HG02571 (cell line): ENCODE measurements around the gene TAAR9.
"Not testable (repeated sequence)": the region's sequence is repeated elsewhere in the genome, so short reads cannot be mapped to it uniquely, and the experiment has no call there.

Source experiments
- ATAC-seq: cut with Tn5 transposase; IDR thresholded peaks from one replicate; pipeline ENCODE4 v1.9.1; 2021; ENCODE audit warnings: mild to moderate bottlenecking, moderate library complexity; ENCODE audit not compliant: unreplicated experiment

TAAR9 gene

DNA sequence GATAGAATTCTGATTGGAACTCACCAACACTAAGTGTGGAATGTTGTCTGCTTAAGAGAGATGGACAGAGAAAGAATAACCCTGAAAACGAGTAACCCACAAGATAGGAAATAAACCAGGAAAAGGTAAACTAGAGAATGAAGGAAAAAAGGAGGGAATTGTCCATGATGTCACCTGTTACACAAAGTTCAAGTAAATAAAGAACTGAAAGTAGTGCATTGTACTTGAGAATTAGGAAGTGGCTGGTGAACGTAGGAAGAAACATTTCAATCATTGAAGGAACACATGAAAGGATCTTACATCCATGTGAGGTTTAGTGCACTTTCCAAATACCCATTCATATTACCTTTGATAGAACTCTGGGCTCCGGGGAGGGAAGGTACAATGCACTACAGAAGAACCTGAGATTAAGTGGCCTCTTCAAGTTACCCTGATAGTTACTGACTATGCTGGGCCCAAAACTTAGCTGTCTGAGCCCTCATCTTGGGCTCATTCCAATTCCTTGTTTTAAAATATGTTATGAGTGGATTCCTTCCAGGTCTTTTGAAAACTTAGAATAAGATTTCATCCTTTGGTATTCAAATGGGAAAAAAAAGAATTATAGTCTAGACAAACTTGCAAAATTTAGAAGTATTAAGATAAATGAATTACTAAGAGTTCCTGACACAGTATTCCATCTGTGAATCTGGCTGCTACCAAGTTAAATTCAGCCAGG lies 24.1 kb upstream of the TAAR9 start:
- ATAC-seq: no peak

DNA sequence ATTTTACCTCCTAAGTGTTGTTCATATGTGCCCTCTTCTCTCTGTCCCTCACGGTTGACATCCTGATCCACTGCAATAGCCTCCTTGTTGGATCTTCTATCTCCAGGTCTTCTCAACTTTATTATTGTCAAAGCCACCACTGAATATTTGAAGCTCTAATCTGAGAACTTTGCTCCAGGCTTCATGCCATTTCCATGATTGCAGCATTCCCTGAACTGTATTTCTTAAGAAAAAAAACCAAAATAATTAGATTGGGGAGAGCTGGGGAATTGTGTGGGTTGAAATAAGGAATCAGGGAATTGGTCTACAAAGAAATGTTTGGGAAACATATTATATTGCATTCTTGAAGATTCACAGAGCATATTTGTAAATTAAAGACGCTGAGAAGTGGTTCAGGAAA lies 22.7 kb upstream of the TAAR9 start:
- ATAC-seq: no peak

DNA sequence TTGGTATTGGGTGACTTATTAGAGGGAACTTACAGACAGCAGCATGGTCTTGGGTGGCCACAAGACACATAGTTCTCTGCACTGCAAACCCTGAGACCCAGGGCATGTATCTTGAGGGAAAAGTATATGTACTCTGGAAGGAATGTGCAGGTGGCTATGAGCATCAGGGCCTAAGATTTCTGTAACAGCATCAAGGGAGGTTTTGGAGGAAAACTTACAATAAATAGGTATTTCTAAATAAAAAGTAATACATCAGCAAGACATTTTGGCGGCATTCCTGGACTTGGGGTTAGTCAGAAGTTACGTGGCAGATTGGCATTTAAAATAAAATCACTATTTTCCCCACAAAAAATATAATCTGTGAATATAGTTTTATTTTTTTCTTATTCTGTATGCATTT lies 17.1 kb upstream of the TAAR9 start:
- ATAC-seq: no peak

DNA sequence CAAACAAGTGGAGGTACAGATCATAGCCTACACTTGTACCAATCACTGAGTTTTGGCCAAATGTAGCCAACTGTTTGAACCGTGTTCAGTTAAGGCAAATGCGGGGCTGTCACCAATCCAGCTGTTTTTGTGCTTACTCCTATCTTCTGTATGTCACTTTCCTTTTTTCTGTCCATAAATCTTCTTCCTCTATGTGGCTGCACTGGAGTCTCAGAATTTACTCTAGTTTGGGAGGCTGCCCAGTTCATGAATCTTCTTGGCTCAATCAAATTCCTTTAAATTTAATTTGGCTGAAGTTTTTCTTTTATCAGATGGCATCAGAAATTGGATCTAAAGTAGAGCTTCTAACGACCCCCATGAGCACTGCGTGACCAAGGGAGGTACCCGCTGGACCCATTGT lies 13.4 kb upstream of the TAAR9 start:
- ATAC-seq: no peak

DNA sequence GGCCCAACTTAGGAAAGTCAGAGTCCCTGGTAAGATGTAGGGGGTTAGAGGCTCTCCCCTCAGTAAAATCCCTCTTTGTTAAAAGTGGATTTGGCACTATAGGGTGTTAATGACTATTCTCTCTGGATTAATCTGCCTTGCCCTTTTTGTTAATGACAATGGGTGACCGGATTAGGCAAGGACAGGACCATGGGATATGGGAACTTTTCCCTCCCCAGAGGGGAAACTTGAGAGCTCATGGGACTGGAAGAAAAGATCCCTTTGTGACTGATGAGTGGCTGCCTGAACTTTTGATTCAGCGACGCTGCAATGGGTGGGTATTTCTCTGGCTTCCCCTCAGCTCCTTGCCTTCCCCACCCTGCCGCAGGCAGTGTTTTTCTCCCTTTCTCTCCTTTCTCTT lies 12.2 kb upstream of the TAAR9 start:
- no peak for ATAC-seq

DNA sequence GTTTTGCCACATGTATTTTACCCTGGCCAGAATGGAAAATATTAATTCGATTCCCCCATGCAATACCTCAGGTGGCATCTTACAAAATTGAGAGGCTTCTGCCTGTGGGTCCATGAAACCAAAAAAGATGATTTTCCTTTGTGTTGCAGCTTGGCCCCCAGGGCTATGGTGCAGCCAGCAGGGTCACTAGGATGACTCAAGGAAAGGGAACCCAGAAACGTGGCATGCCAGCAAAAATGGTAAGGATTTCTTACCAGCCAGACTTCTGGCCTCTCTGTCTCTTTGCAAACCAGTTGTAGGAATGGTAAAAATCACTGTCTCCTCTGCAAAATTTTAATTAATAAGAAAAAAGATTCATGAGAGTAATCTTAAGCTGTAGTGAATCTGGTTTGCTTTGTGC lies 11.6 kb upstream of the TAAR9 start:
- ATAC-seq: no peak

DNA sequence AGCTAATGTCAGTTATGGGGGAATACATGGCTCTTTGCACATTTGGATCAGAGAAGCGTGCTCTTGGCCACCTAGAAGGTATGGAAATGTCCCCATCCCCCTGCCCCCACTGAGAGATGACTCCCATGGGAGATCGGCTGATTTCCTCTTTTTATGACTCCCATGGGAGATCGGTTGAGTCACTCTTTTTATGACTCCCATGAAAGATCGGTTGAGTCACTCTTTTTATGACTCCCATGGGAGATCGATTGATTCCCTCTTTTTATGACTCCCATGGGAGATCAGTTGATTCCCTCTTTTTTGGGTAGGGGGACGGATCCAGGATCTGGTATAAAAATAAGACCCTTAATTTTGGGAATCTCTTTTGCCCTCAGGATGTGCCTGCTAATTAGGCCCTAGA lies 10.3 kb upstream of the TAAR9 start:
- ATAC-seq: no peak

DNA sequence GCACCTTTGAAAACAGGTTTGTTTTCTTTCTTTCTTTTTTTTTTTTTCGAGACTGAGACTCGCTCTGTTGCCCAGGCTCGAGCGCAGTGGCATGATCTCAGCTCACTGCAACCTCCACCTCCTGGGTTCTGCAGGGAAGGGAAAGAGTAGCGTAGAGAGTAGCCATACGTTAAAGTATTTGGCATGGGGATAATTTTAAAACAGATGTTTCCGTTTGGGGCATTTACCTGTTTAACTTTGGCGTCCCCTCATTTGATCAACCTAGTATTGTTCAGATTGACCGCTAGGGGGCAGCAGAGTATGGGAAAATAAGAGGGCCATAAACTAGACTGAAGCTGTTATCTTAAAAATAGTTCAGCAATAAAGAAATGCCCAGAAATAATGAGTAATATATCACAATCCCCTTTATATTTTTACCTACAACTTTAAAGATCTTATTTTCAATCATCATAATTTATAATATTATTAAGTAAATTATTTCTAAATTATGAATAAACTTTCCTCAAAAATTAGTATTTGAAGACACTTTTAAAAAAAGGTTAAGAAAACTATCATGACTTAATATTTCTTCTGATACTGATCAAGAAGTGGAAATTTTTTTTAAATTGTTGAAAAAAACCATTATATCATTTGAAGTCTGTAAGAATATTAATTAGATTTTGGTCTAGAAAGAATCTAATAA lies 7.6 kb upstream of the TAAR9 start:
- peak; percentile 94 for ATAC-seq

DNA sequence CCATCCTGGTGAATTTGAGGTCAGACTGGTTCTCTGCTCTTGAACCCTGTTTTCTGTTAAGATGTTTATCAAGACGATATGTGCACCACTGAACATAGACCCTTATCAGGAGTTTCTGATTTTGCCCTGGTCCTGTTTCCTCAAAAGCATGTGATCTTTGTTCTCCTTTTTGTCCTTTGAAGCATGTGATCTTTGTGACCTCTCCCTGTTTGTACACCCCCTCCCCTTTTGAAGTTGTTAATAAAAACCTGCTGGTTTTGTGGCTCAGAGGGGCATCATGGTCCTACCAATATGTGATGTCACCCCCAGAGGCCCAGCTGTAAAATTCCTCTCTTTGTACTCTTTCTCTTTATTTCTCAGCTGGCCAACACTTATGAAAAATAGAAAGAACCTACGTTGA lies 3.5 kb upstream of the TAAR9 start:
- ATAC-seq: not testable (repeated sequence)

DNA sequence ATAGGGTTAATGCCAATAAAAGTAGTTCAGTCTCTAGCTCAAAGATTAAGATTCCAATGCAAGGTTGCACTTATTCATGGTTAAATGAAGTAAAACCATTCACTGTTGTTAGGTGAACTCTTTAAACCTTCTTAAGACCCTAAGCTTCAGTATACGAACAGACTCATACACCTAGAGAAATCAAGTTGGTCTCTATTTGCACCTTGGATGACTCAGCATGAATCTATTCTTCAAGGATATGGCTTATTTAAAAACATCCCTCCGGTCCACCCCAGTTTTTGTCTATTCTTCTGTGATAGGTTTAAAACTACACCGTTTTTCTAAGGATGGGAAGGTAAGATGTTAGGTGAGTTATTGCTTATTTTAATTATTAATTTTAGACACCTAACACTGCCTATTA lies 932 bp upstream of the TAAR9 start:
- no peak for ATAC-seq

DNA sequence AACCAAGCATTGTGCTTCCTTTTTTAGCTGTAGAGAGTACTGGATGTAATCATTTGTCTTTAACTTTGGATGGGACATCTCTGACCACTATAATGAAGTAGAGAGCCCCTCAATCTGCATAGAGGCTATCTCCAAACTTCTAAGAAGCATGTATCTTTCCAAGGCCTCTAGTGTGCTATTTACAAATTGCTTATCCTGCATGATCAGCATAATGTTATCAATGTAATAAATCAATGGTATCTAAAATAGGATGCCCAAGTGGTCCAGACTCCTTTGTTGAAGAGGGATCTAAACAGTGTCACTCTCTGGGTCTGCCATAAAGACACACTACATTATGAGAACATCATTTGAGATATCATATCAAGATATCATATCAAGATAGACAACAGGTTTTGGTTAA lies 6.7 kb downstream of the TAAR9 start:
- ATAC-seq: no peak

DNA sequence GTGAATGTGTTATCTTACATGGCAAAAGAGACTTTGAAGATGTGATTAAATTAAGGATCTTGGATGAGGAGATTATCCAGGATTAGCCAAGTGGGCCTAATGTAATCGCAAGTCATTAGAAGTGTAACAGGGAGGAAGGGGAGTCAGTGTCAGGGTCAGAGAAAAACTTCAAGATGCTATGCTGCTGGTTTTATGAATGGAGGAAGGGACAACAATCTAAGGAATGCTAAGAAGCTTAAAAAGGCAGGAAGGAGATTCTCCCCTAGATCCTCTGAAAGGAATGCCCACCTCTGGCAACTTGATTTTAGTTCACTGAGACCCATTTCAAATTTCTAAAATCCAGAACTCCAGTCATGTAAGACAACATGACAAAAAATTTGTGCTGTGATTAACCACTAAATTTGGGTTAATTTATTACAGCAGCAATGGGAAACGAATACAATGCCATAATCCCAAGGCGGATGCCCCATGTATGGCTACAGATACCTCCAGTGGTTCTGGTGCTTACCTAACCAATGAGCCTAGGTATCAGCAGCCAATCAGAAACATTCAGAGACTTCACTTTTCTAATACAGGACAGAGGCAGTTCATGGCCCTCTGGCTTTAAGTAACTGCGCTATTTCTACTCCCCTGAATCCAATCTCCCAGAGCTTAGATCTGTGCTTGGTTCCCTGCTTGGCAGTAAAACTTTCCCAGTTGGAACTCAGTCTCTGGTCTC lies 10.8 kb downstream of the TAAR9 start:
- no peak for ATAC-seq

DNA sequence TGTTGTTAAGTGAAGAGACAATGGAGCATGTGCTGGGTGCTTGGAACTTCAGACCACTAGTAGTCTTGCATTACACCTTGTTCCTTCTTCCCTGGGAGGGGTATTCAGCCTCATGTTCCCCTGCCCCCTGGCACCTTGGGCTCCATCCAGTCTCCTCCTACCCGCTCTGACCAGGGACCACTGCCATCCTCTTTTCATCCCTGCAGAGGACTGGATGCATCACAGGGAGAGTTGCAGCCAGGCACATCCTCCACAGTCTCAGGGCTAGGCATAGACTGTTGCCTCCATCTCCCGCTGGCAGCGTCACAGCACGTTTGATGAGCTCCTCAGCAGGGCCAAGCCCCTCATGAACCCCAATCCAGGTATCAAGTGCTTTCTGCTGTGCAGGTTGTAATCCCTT lies 13.1 kb downstream of the TAAR9 start:
- no peak for ATAC-seq

DNA sequence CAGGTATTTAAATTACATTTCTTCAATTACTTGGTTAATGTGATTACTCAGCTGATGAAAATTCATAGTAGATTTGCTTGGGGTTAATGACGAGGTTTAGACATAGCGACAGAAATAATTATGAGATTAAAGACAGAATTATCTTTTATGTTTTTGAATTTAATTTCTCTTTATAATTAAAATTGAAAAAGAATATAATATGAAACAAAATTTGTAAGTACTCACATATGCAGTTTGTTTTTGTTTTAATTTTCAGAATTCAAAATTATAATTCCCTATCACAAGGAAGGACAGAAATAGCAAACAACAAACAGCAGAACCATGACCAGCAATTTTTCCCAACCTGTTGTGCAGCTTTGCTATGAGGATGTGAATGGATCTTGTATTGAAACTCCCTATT lies 14.3 kb downstream of the TAAR9 start, which contains the start of gene TAAR8:
TSS of gene TAAR8 (plus strand) at position 301 of the 400 bp plus-strand sequence. CDS start at position 322, 21 bp downstream.
- no peak for ATAC-seq

DNA sequence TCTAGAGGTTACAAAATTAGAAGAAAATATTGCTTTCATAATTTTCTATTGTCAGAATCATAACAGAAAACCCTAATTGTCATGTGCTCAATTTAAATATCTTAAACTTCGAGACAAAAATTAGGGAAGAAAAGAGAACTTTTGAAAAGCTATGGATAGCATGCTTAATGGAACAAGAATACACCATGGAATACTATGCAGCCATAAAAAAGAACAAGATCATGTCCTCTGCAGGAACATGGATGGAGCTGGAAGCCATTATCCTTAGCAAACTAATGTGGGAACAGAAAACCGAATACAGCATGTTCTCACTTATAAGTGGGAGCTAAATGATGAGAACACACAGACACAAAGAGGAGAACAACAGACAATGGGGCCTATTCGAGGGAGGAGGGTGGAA lies 22.0 kb downstream of the TAAR9 start:
- not testable (repeated sequence) for ATAC-seq

DNA sequence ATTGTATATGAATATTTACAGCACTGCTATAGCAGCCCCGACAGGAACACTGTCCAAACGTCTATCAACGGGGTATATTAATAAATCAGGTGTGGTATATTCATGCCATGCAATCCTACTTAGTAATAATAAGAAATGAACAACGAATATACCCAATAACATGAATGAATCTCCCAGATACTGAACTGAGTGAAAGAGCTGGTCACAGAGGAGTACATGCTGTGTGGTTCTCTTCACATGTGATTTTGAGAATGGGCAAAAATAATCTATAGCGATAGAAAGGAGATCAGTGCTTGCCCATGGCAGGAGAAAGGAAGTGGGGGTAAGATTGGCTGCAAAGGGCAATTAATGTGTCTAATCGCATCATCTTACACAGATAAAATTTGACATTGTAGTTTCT lies 28.3 kb downstream of the TAAR9 start:
- ATAC-seq: no peak

DNA sequence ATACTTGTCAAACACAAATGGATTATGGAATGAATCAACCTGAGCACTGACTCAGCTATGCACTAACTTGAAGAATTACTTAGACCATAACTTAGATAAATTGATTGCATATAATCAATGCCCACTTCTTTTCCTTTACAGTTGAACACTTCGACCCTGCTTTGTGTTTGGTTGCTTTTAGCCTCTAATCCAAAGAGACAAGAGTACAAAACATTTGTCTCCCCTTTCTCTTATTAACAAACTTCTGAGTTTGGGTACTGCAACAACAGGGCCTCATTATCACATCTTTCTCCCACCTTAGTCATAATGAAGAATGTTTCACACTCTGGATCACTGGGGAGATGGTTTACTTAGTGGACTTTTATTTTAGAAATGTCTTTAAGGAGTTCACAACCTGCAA lies 29.5 kb downstream of the TAAR9 start:
- ATAC-seq: no peak

DNA sequence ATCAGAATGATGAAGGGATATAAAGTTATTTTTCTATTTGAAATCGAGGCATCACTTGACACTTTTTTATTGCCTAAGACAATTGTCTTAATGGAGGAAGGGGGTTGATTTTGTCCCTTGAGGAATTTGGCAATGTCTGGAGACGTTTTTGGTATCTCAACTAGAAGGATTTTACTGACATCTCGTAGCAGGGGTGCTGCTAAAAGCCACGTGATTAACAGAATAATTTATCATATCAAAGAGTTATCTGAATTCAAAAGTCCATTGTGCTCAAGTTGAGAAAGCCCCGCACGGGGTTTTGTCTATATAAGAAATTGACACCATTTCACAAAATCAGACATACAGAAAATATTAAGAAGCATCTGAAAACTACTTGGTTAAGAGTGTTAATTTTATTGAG lies 30.5 kb downstream of the TAAR9 start:
- ATAC-seq: no peak

DNA sequence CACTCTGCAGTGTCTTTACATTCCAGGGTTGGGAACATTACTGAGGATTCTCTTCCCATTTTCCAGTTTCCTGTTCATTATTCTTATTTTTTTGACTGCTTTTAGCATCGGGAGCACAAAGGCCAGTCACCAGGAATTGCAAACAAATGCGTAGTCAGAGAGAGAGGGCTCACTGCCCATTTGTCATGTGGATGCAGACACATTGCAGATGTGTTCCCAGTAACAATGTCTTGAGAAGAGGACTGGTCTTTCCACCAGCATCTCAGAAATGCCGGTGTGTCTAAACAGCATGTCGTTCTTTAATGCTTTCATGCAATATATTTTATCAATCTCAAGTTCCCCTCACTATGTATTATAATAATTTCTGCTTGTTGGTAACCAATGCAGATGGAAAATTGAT lies 31.1 kb downstream of the TAAR9 start:
- no peak for ATAC-seq

DNA sequence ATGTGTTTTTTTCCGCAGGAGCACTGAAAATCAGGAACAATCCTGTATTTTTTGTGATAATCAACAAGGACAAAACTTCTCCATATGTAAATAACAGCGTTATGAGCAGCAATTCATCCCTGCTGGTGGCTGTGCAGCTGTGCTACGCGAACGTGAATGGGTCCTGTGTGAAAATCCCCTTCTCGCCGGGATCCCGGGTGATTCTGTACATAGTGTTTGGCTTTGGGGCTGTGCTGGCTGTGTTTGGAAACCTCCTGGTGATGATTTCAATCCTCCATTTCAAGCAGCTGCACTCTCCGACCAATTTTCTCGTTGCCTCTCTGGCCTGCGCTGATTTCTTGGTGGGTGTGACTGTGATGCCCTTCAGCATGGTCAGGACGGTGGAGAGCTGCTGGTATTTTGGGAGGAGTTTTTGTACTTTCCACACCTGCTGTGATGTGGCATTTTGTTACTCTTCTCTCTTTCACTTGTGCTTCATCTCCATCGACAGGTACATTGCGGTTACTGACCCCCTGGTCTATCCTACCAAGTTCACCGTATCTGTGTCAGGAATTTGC lies 32.2 kb downstream of the TAAR9 start, which contains the start of gene TAAR6:
TSS of gene TAAR6 (plus strand) at position 102 of the 557 bp plus-strand sequence. CDS start at position 102, 0 bp downstream.
- ATAC-seq: no peak

DNA sequence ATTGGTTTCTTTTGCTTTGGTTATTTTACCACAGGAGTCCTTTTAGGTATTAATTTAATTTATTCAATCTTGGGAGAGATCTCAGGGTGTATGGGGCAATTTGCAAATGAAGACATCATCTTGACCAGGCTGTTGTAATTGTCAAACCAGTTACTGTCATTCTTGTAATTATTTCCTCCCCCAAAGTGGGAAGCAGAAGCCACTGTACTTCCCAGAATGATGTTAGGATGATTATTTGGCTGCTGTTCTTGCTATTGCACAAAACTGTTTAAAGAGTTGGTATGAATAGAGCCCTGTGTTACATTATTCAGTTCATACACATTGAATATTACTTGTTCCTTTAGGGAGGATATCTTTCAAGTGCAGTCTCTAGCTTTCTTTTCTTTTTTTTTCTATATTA lies 33.7 kb downstream of the TAAR9 start:
- no peak for ATAC-seq

DNA sequence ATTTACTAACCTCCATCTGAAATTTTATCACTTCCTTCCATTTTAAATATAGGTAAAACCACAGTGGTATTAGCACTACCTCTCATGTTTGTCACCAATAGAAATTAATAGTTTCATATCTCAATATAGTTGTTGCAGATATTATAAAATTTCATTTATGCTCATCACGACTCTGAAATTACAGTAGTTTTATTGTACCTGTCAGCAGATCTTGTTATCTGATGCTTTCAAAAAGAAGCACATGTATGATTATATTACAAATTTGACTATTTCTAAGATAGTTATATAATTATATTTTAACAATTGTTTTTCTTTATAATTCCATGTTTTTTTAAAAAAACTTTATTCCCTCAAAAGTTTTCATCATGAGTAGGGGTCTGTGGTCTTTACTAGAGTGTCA lies 46.6 kb downstream of the TAAR9 start:
- no peak for ATAC-seq
